MM.1S (cell line): ENCODE measurements around the gene LSMEM2.

Source experiments
- DNase-seq: peaks from one replicate; pipeline ENCODE4 v3.0.0-alpha.2; 2015
- H2AFZ ChIP-seq: fragments of 300-600 bp; sonication (generic); 2 replicates; pipeline ENCODE4 v1.6.0; 2016; ENCODE audit warnings: antibody characterized with exemption, low read length
- H3F3A ChIP-seq: fragments of 300-600 bp; sonication (generic); 2 replicates; pipeline ENCODE4 v1.6.1; 2016; ENCODE audit warnings: mild to moderate bottlenecking, antibody characterized with exemption, low read length, moderate library complexity, mixed read lengths; ENCODE audit not compliant: insufficient read depth
- H3K27ac ChIP-seq: fragments of 300-600 bp; sonication (generic); 2 replicates; pipeline ENCODE4 v1.5.1; 2016; ENCODE audit warnings: mild to moderate bottlenecking, low read length
- H3K27me3 ChIP-seq: fragments of 300-600 bp; sonication (generic); replicated peaks from 2 replicates; pipeline ENCODE4 v1.6.0; 2016; ENCODE audit warnings: low read length; ENCODE audit not compliant: insufficient read depth
- H3K36me3 ChIP-seq: fragments of 300-600 bp; sonication (generic); replicated peaks from 2 replicates; pipeline ENCODE4 v1.6.1; 2016; ENCODE audit warnings: mild to moderate bottlenecking, low read length, mixed read lengths; ENCODE audit not compliant: insufficient read depth
- H3K4me1 ChIP-seq: fragments of 300-600 bp; sonication (generic); 2 replicates; pipeline ENCODE4 v1.6.1; 2016; ENCODE audit warnings: low read length, mixed read lengths
- H3K4me2 ChIP-seq: fragments of 300-600 bp; sonication (generic); 2 replicates; pipeline ENCODE4 v1.6.0; 2016; ENCODE audit warnings: low read depth, low read length
- H3K4me3 ChIP-seq: fragments of 300-600 bp; sonication (generic); 2 replicates; pipeline ENCODE4 v1.5.1; 2016; ENCODE audit warnings: low read length, mixed read lengths
- H3K79me2 ChIP-seq: fragments of 300-600 bp; sonication (generic); 2 replicates; pipeline ENCODE4 v1.6.1; 2016; ENCODE audit warnings: mixed run types, low read length, mixed read lengths
- H3K9ac ChIP-seq: fragments of 300-600 bp; sonication (generic); 2 replicates; pipeline ENCODE4 v1.6.1; 2016; ENCODE audit warnings: low read length, mixed read lengths
- H3K9me2 ChIP-seq: fragments of 300-600 bp; sonication (generic); replicated peaks from 2 replicates; pipeline ENCODE4 v1.6.1; 2016; ENCODE audit warnings: mild to moderate bottlenecking, low read length, mixed read lengths; ENCODE audit not compliant: insufficient read depth
- H3K9me3 ChIP-seq: fragments of 300-600 bp; sonication (generic); replicated peaks from 2 replicates; pipeline ENCODE4 v1.6.1; 2016; ENCODE audit warnings: mild to moderate bottlenecking, low read length, mixed read lengths; ENCODE audit not compliant: insufficient read depth
- H4K20me1 ChIP-seq: fragments of 300-600 bp; sonication (generic); 2 replicates; pipeline ENCODE4 v1.6.1; 2016; ENCODE audit warnings: mild to moderate bottlenecking, low read length, moderate library complexity, mixed read lengths; ENCODE audit not compliant: insufficient read depth
- CTCF ChIP-seq: fragments of 300-600 bp; sonication (generic); IDR thresholded peaks from 2 replicates; pipeline ENCODE4 v1.5.1; 2016; ENCODE audit warnings: antibody characterized with exemption, low read length, mixed read lengths
- EZH2 ChIP-seq: fragments of 300-600 bp; sonication (generic); optimal IDR thresholded peaks from 2 replicates; pipeline ENCODE3; 2017; ENCODE audit warnings: low read depth, mild to moderate bottlenecking, antibody characterized with exemption, low read length, mixed read lengths
- EZH2phosphoT487 ChIP-seq: fragments of 300-600 bp; sonication (generic); IDR thresholded peaks from 2 replicates; pipeline ENCODE4 v1.6.1; 2018; ENCODE audit warnings: antibody characterized with exemption, low read length

LSMEM2 gene

GRCh38 chr3:50325497-50326181, 46.8 kb downstream of the LSMEM2 start:
- no peak overlapping the region for H3K9ac ChIP-seq
- H2AFZ ChIP-seq = no peak overlapping the region
- H4K20me1 ChIP-seq = no peaks in the 10 kb centered on the region
- no peak overlapping the region for H3K4me3 ChIP-seq
- TF ChIP-seq EZH2 (no peak), CTCF (no peak), EZH2phosphoT487 (no peak)
- no peak overlapping the region for H3K4me2 ChIP-seq
- H3K4me1 ChIP-seq = 0 out of 2 replicates have a peak, but pooled peaks cover 5% of the 10 kb centered on the region
- peaks cover 12% of the 10 kb centered on the region; the same call in 1 of the 2 replicates for H3F3A ChIP-seq
- no peak for DNase-seq
- H3K9me3 ChIP-seq = no peaks in the 10 kb centered on the region
- H3K36me3 ChIP-seq = peaks cover 4% of the 10 kb centered on the region
- no peak overlapping the region for H3K27ac ChIP-seq
- peaks cover 28% of the 10 kb centered on the region for H3K79me2 ChIP-seq
- H3K9me2 ChIP-seq = no peaks in the 10 kb centered on the region
- H3K27me3 ChIP-seq = no peaks in the 10 kb centered on the region

GRCh38 chr3:50326182-50326541, 47.3 kb downstream of the LSMEM2 start:
- H3K4me2 ChIP-seq = no peak overlapping the region
- no peaks in the 10 kb centered on the region for H3K27me3 ChIP-seq
- H3K36me3 ChIP-seq = peaks cover 8% of the 10 kb centered on the region
- no peak overlapping the region for H3K9ac ChIP-seq
- H4K20me1 ChIP-seq = no peaks in the 10 kb centered on the region
- H3K9me3 ChIP-seq = no peaks in the 10 kb centered on the region
- TF ChIP-seq CTCF (no peak), EZH2phosphoT487 (no peak), EZH2 (no peak)
- peaks cover 33% of the 10 kb centered on the region for H3K79me2 ChIP-seq
- H3K9me2 ChIP-seq = no peaks in the 10 kb centered on the region
- no peak for DNase-seq
- 0 out of 2 replicates have a peak, but pooled peaks cover 5% of the 10 kb centered on the region for H3K4me1 ChIP-seq
- no peak overlapping the region for H2AFZ ChIP-seq
- H3K4me3 ChIP-seq = no peak overlapping the region
- H3F3A ChIP-seq = peaks cover 12% of the 10 kb centered on the region; the same call in 1 of the 2 replicates
- no peak overlapping the region for H3K27ac ChIP-seq

GRCh38 chr3:50327129-50327528, 48.2 kb downstream of the LSMEM2 start:
- no peak overlapping the region for H3K27ac ChIP-seq
- H4K20me1 ChIP-seq = no peaks in the 10 kb centered on the region
- no peaks in the 10 kb centered on the region for H3K9me2 ChIP-seq
- H3K9ac ChIP-seq = peak overlapping the region; percentile 98
- H3K27me3 ChIP-seq = no peaks in the 10 kb centered on the region
- DNase-seq = no peak
- peak overlapping the region; percentile 94 for H3K4me3 ChIP-seq
- peaks cover 12% of the 10 kb centered on the region; the same call in 1 of the 2 replicates for H3F3A ChIP-seq
- H3K9me3 ChIP-seq = no peaks in the 10 kb centered on the region
- H3K4me2 ChIP-seq = peak overlapping the region; percentile 99
- peaks cover 13% of the 10 kb centered on the region for H3K36me3 ChIP-seq
- H3K79me2 ChIP-seq = peaks cover 43% of the 10 kb centered on the region
- no peak for TF ChIP-seq EZH2phosphoT487
- TF ChIP-seq CTCF = no peak
- TF ChIP-seq EZH2 = no peak
- no peak overlapping the region for H2AFZ ChIP-seq
- 0 out of 2 replicates have a peak, but pooled peaks cover 5% of the 10 kb centered on the region for H3K4me1 ChIP-seq
